Inferior parietal cortex (tissue), 1 donor: ENCODE data around the gene CIC.
"Not testable (repeated sequence)": the region's sequence is repeated elsewhere in the genome, so short reads cannot be mapped to it uniquely, and the experiment has no call there.

Experiments used
- DNase-seq: peaks from one replicate; pipeline ENCODE4 v3.0.0-alpha.2; 2016; ENCODE audit errors: extremely low spot score

CIC gene

DNA sequence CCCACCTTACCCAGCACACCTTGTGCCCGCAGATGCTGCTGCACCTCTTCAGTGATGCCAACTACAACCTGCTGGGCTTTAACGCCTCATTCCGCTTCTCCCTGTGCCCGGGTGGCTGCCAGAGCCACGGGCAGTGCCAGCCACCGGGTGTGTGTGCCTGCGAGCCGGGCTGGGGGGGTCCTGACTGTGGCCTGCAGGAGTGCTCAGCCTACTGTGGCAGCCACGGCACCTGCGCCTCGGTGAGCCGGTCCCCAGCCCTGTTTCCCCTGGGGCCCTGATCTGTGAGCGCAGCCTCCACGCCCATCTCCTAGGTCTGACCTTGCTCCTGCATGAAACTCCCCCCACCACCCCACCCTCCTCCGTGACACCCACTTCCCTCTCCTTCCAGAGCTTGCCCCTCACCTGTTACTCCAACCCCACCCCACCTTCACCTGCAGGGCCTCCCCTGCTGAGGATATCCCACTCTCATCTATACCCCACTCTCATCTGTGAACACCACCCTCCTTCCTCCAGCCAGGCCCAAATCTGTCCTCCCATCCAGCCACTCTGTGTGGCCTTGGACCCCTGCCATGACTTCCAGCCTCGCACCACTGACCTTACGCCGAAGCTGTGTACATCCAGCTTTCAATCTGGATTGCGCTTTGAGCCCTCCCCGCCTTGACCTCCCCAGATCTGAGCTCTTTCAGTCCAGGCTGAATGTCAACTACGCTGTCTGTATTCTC, 65.1 kb downstream of the CIC start:
- no peak for DNase-seq

DNA sequence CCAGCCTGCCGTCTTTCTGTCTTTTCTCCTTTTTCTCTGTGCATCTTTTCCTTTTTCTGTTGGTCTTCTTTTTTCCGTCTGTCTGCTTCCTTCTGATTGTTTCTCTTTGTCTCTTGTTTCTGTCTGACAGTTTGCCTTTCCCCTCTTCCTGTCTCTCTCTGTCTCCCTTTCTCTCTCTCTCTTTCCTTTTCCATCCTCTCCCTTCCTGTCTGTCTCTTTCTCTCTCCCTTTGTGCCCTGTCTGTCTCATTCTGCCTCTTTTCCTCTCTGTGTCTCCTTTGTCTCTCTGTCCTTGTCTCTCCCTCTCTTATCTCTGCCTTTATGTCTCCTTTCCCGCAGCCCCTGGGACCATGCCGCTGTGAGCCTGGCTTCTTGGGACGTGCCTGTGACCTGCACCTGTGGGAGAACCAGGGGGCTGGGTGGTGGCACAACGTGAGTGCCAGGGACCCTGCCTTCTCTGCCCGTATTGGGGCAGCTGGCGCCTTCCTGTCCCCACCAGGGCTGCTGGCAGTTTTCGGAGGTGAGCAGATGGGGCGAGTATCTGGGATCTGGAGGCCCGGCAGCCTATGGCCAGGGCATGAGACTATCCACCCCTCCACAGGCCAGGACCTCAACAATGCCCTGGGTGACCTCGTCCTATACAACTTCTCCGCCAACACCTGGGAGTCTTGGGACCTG, 65.8 kb downstream of the CIC start:
- DNase-seq: no peak

GRCh38 chr19:42335374-42335936, 66.4 kb downstream of the CIC start:
- DNase-seq: no peak

DNA sequence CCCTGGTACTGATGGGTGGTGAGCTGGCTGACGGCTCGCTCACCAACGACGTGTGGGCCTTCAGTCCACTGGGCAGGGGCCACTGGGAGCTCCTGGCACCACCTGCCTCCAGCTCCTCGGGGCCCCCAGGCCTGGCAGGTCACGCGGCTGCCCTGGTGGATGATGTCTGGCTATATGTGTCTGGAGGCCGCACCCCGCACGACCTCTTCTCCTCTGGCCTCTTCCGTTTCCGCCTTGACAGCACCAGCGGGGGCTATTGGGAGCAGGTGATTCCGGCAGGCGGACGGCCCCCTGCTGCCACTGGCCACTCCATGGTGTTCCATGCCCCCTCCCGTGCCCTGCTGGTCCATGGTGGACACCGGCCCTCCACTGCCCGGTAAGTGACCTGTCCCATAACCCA, 66.9 kb downstream of the CIC start:
- no peak for DNase-seq

- not testable (repeated sequence) for DNase-seq
Measured at GRCh38 chr19:42339126-42339860, 70.2 kb downstream of the CIC start.

- not testable (repeated sequence) for DNase-seq
Measured at GRCh38 chr19:42339922-42340321, 70.9 kb downstream of the CIC start.

DNA sequence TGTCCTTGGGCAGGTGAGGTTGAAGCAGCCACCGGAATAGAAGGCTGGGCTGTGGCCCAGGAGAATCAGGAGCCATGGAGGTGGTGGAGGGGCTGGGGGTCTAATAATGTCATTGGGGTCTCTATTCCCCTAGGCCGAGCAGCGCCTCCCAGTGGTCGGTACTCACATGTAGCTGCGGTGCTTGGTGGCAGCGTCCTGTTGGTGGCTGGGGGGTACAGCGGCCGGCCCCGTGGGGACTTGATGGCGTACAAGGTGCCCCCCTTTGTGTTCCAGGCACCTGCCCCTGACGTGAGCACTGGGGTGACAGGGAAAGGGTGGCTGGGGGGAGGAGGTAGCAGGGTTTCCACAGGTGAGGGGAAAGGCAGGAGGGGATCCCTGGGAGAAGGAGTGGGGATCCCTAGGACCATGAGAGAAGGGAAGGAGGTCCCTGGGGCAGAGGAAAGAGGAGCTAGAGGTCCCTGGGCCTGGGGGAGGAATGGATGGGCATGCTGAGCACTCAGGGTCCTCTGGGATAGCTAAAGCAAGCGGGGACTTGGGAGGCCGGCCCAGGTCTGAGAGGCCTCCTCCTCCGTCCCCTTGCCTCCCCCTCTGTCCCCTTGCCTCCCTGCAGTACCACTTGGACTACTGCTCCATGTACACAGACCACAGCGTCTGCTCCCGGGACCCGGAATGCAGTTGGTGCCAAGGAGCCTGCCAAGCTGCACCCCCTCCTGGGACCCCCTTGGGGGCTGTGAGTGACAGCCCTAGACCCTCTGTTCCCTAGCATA, 74.5 kb downstream of the CIC start:
- DNase-seq: no peak

GRCh38 chr19:42344336-42344893, 75.4 kb downstream of the CIC start:
- DNase-seq: no peak
